ENCODE results near the gene PCSK6.

Gene PCSK6

GRCh38 chr15:101326462-101327146 is 162.9 kb downstream of the PCSK6 start:
- no peak overlapping the region for H3K27ac ChIP-seq
- no peaks in the 10 kb centered on the region for H3K36me3 ChIP-seq (replicated peaks)
- DNase-seq, result no peak
- peaks cover 2% of the 10 kb centered on the region for H3K27me3 ChIP-seq (replicated peaks)
- no peak for TF ChIP-seq CTCF (IDR thresholded peaks at IDR 0.05; ENCODE audit: low read depth, low read length, missing control alignments)
- in situ Hi-C loops (cut with HindIII; ENCODE audit: low pct_ligation_motif_present, low sequenced_read_pairs), result no loop called here
- H3K4me3 ChIP-seq (ENCODE audit: low read depth, low read length), result no peak overlapping the region

GRCh38 chr15:101326026-101326315 is 163.5 kb downstream of the PCSK6 start:
- H3K27me3 ChIP-seq (replicated peaks), result peaks cover 2% of the 10 kb centered on the region

GRCh38 chr15:101325263-101326025 is 164.1 kb downstream of the PCSK6 start:
- H3K27ac ChIP-seq, result no peak overlapping the region
- H3K4me3 ChIP-seq (ENCODE audit: low read depth, low read length), result no peak overlapping the region
- in situ Hi-C loops (cut with HindIII; ENCODE audit: low pct_ligation_motif_present, low sequenced_read_pairs), result no loop called here
- no peaks in the 10 kb centered on the region for H3K36me3 ChIP-seq (replicated peaks)
- TF ChIP-seq CTCF (IDR thresholded peaks at IDR 0.05; ENCODE audit: low read depth, low read length, missing control alignments), result no peak
- H3K27me3 ChIP-seq (replicated peaks), result peaks cover 2% of the 10 kb centered on the region
- no peak for DNase-seq

More at GRCh38 chr15:101326026-101326315, 163.5 kb downstream of the PCSK6 start:
- Histone ChIP-seq H3K4me3 (ENCODE audit: low read depth, low read length) (no peak overlapping the region), H3K27ac (no peak overlapping the region), H3K36me3 (replicated peaks) (no peaks in the 10 kb centered on the region)
- DNase-seq, result no peak
- in situ Hi-C loops (cut with HindIII; ENCODE audit: low pct_ligation_motif_present, low sequenced_read_pairs), result no loop called here
- no peak for TF ChIP-seq CTCF (IDR thresholded peaks at IDR 0.05; ENCODE audit: low read depth, low read length, missing control alignments)

GRCh38 chr15:101324524-101325177 is 164.9 kb downstream of the PCSK6 start:
- in situ Hi-C loops (cut with HindIII; ENCODE audit: low pct_ligation_motif_present, low sequenced_read_pairs), result no loop called here
- no peak for DNase-seq
- Histone ChIP-seq H3K27ac (no peak overlapping the region), H3K4me3 (ENCODE audit: low read depth, low read length) (no peak overlapping the region), H3K27me3 (replicated peaks) (peaks cover 2% of the 10 kb centered on the region), H3K36me3 (replicated peaks) (no peaks in the 10 kb centered on the region)
- TF ChIP-seq CTCF (IDR thresholded peaks at IDR 0.05; ENCODE audit: low read depth, low read length, missing control alignments), result no peak

GRCh38 chr15:101323793-101324523 is 165.5 kb downstream of the PCSK6 start:
- H3K27ac ChIP-seq, result no peak overlapping the region
- TF ChIP-seq CTCF (IDR thresholded peaks at IDR 0.05; ENCODE audit: low read depth, low read length, missing control alignments), result no peak
- in situ Hi-C loops (cut with HindIII; ENCODE audit: low pct_ligation_motif_present, low sequenced_read_pairs), result no loop called here
- H3K27me3 ChIP-seq (replicated peaks), result peaks cover 4% of the 10 kb centered on the region
- no peaks in the 10 kb centered on the region for H3K36me3 ChIP-seq (replicated peaks)
- H3K4me3 ChIP-seq (ENCODE audit: low read depth, low read length), result no peak overlapping the region
- no peak for DNase-seq

Data from brain microvascular endothelial cell (primary cell).